Natural killer cell (primary cell): ENCODE measurements around the gene TFR2. TPM values are rescaled to one million over a fixed set of nuclear protein-coding genes. Genes with fewer than 3 reads are reported as not detected.
A peak's percentile ranks its signal among the peaks of the same experiment; 100 is the strongest.

ENCODE experiments used
- ATAC-seq, 3 donors: fragments of 150-1000 bp in 2 of 3; fragments of 200-7000 bp in 1 of 3; cut with Tn5 transposase; 1 replicate in 1 of 3; 2 replicates in 2 of 3; pipeline ENCODE4 v1.10.0; 2021; ENCODE audit warnings: mild to moderate bottlenecking in 2 of 3, moderate library complexity in 2 of 3
- DNase-seq, 2 donors: peaks; one replicate each; pipeline versions ENCODE4 v3.0.0 to v3.0.0-alpha.2; 2013 to 2021; ENCODE audit warnings: mixed read lengths in 1 of 2
- H3K27ac ChIP-seq: one replicate; pipeline ENCODE4 v1.5.1; 2013; ENCODE audit warnings: mild to moderate bottlenecking, low read length
- H3K27me3 ChIP-seq: one replicate; pipeline ENCODE4 v1.6.1; 2013; ENCODE audit warnings: low read length; ENCODE audit not compliant: control insufficient read depth, insufficient read depth
- H3K36me3 ChIP-seq: one replicate; pipeline ENCODE4 v1.6.1; 2013; ENCODE audit warnings: low read length; ENCODE audit not compliant: control insufficient read depth, insufficient read depth
- H3K4me1 ChIP-seq: one replicate; pipeline ENCODE4 v1.6.1; 2013; ENCODE audit warnings: low read length; ENCODE audit not compliant: control insufficient read depth, insufficient read depth
- H3K4me3 ChIP-seq: one replicate; pipeline ENCODE4 v1.5.1; 2013; ENCODE audit warnings: low read length
- H3K9me3 ChIP-seq: one replicate; pipeline ENCODE4 v1.6.1; 2013; ENCODE audit warnings: low read length; ENCODE audit not compliant: control insufficient read depth, insufficient read depth
- H3K27ac Mint-ChIP-seq, 2 donors: one replicate each; pipeline ENCODE4 v1.8.0; 2022; ENCODE audit warnings: mild to moderate bottlenecking in 2 of 2, mixed read lengths in 2 of 2, moderate library complexity in 1 of 2
- H3K27me3 Mint-ChIP-seq, 2 donors: one replicate each; pipeline ENCODE4 v1.8.0; 2022; ENCODE audit warnings: low read depth in 2 of 2, mixed read lengths in 2 of 2
- H3K36me3 Mint-ChIP-seq: one replicate; pipeline ENCODE4 v1.8.0; 2022; ENCODE audit warnings: mixed read lengths
- H3K4me1 Mint-ChIP-seq, 2 donors: one replicate each; pipeline ENCODE4 v1.8.0; 2022; ENCODE audit warnings: mixed read lengths in 2 of 2
- H3K4me3 Mint-ChIP-seq: one replicate; pipeline ENCODE4 v1.8.0; 2022; ENCODE audit warnings: mild to moderate bottlenecking, moderate library complexity, mixed read lengths
- H3K9me3 Mint-ChIP-seq, 2 donors: one replicate each; pipeline ENCODE4 v1.8.0; 2022; ENCODE audit warnings: mixed read lengths in 2 of 2
- CTCF ChIP-seq: fragments of 200-600 bp; IDR thresholded peaks from one replicate; pipeline ENCODE4 v1.8.0; 2022; ENCODE audit warnings: antibody characterized with exemption
- WGBS: methylation state at CpG from one replicate; pipeline ENCODE4 v1.1.7; 2013; ENCODE audit warnings: missing lambda C conversion rate; ENCODE audit not compliant: insufficient coverage; 5-methylcytosine and 5-hydroxymethylcytosine counted together
- intact Hi-C: fragments of 100-400 bp; cut with micrococcal nuclease; formaldehyde crosslinking; loops from one replicate; pipeline ENCODE4 v1.14.2; 2022
- total RNA-seq, 4 donors: library from RNA; stranded (reverse); fragments of 120-200 nt in 1 of 4; gene quantifications; one replicate each; pipeline versions ENCODE4 v1.2.3 to v1.2.4, GENCODE V29; 2013 to 2022

Gene TFR2
- total RNA-seq, 3 donors from 2014 or later (not counting 1 experiment from before 2014, with no cell fraction given): 9.8 to 13.8 (median 12.0) TPM

- Histone ChIP-seq H3K27me3 (peaks cover 29% of the 10 kb centered on the region), H3K36me3 (no peaks in the 10 kb centered on the region), H3K4me3 (no peak overlapping the region), H3K4me1 (peaks cover 6% of the 10 kb centered on the region), H3K27ac (no peak overlapping the region), H3K9me3 (no peaks in the 10 kb centered on the region)
- H3K4me1 Mint-ChIP-seq: no peaks in the 10 kb centered on the region
- H3K4me3 Mint-ChIP-seq: no peak overlapping the region
- TF ChIP-seq CTCF: no peak
- no peaks in the 10 kb centered on the region for H3K36me3 Mint-ChIP-seq
- ATAC-seq (no peak), DNase-seq (no peak)
- WGBS: 61% methylated on average over 18 of the region's 25 CpGs
- no peaks in the 10 kb centered on the region for H3K9me3 Mint-ChIP-seq
- peaks cover 30 to 38% of the 10 kb centered on the region in 2 donors for H3K27me3 Mint-ChIP-seq
- H3K27ac Mint-ChIP-seq: no peak overlapping the region
- intact Hi-C loops: no loop called here
These were observed 13.8 kb upstream of the TFR2 start for GRCh38 chr7:100654908-100655831.

DNA sequence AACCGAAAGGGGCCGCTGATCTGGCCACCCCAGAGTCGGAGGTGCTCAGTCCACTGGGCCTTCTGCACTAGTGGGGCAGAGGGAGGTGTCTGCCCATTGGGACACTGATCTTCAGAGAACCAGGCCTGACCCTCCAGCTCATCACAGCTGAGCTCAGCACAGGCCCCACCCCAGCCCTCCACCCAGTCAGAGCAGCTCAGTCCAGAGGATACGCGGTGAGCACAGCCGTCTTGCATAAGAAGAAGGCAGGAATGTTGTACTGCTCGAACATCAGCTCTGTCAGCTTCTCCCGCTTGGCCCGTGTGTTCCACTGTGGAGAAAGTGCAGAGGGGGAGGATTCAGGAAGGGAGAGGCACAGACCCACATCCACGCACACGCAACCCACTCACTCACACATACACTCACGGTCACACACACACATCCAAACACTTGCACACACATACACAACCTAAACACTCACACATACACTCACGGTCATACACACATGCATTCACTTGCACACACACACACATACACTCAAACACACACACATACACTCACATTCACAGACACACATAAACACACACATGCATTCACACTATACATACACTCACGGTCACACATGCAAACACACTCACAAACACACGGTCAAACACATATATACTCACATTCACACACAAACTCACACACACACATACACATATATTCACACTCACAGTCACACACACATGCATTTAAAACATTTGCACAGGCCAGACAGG lies 8.6 kb upstream of the TFR2 start:
- Histone ChIP-seq H3K4me3 (no peak overlapping the region), H3K27ac (no peak overlapping the region), H3K36me3 (no peaks in the 10 kb centered on the region), H3K9me3 (no peaks in the 10 kb centered on the region), H3K27me3 (peaks cover 5% of the 10 kb centered on the region), H3K4me1 (no peaks in the 10 kb centered on the region)
- Mint-ChIP-seq H3K27ac (no peak overlapping the region), H3K27me3 (peaks cover 16 to 32% of the 10 kb centered on the region in 2 donors), H3K36me3 (no peaks in the 10 kb centered on the region), H3K4me1 (no peaks in the 10 kb centered on the region), H3K9me3 (no peaks in the 10 kb centered on the region), H3K4me3 (no peak overlapping the region)
- TF ChIP-seq CTCF: no peak
- WGBS: 85% methylated on average over 13 of the region's 15 CpGs
- intact Hi-C loops: no loop called here
- no peak for DNase-seq
- ATAC-seq: no peak

- TF ChIP-seq CTCF: no peak
- DNase-seq (peak in 1 of 2 donors; percentile 36), ATAC-seq (no peak)
- Histone ChIP-seq H3K27ac (no peak overlapping the region), H3K27me3 (no peaks in the 10 kb centered on the region), H3K36me3 (no peaks in the 10 kb centered on the region), H3K9me3 (no peaks in the 10 kb centered on the region), H3K4me3 (no peak overlapping the region), H3K4me1 (no peaks in the 10 kb centered on the region)
- H3K27me3 Mint-ChIP-seq: peaks cover 0 to 10% of the 10 kb centered on the region in 2 donors
- H3K4me3 Mint-ChIP-seq: no peak overlapping the region
- no peak overlapping the region for H3K27ac Mint-ChIP-seq
- no peaks in the 10 kb centered on the region for H3K4me1 Mint-ChIP-seq
- H3K9me3 Mint-ChIP-seq: no peaks in the 10 kb centered on the region
- 72% methylated on average over 11 of the region's 11 CpGs for whole genome bisulfite sequencing
- no peaks in the 10 kb centered on the region for H3K36me3 Mint-ChIP-seq
- intact Hi-C loops: no loop called here
These were observed 1.2 kb upstream of the TFR2 start for GRCh38 chr7:100642534-100642907.
